ENCODE measurements around the gene ITK. TPM values are rescaled to one million over a fixed set of nuclear protein-coding genes. Genes with fewer than 3 reads are reported as not detected.
"Not testable (repeated sequence)": the region's sequence is repeated elsewhere in the genome, so short reads cannot be mapped to it uniquely, and the experiment has no call there.

ITK gene
- total RNA-seq, 2 experiments from 2014 or later: 208 to 249 TPM

DNA sequence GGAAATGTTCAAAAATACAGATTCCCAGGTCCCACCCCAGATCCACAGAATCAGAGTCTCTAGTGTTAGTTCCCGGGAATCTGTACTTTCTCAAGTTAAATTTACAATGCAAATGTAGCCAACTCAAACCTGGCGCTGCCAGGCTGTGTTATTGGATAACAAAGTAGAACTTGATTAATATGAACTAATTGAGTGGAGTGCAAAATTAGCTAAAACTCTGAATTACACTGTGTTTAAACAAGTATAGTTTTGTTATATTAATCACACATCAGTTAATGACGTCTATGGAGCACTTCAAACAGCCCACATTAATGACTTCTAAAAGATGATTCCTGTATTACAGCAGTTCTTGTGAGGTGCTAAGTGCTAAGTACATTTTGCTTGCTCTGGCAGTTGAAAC is 52.9 kb downstream of the ITK start:
- Mint-ChIP-seq H3K4me1 (peaks cover 71% of the 10 kb centered on the region), H3K27ac (peak overlapping the region; percentile 85), H3K27me3 (no peaks in the 10 kb centered on the region), H3K4me3 (no peak overlapping the region), H3K9me3 (ENCODE audit: low read depth) (no peaks in the 10 kb centered on the region), H3K36me3 (ENCODE audit: low read depth) (peaks cover 85% of the 10 kb centered on the region)
- intact Hi-C loops (cut with DNase I, micrococcal nuclease): loop anchor here in 1 of 2 experiments (1.0 kb wide), 1 partner anchor 11 kb away; no protein-coding TSS in a partner anchor
- CTCF ChIA-PET: interaction anchor here (0.6 to 2.0 kb wide), 7 partner anchors 8 to 274 kb away, joined by 3 to 7 read pairs (median 3); partner anchors contain the start of gene ITK
- POLR2A ChIA-PET: interaction anchor here (0.7 to 1.1 kb wide), 2 partner anchors 14 to 16 kb away, joined by 3 read pairs; no protein-coding TSS in a partner anchor
- DNase-seq: peak; percentile 9
- ATAC-seq: peak; percentile 52

DNA sequence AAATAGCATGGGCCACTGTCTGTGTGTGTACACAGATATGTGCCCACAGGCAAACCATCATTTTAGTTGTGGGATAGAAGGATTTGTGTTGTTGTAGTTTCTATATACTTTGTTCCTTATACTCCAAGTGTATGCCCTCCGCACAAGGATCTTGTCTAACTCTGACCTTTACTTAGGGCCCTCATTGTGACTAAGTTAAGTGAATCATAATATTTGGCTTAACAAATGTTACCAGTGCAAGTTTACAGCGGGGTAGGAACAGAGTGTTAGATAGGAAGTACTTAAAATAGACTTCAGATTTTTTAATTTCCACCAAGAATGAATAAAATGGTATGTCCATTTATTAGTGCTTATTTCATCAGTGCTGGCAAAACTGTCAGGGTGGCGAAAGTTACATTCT is 55.8 kb downstream of the ITK start:
- Mint-ChIP-seq H3K4me1 (peaks cover 61% of the 10 kb centered on the region), H3K36me3 (ENCODE audit: low read depth) (peaks cover 91% of the 10 kb centered on the region), H3K27ac (peak overlapping the region; percentile 42), H3K4me3 (no peak overlapping the region), H3K27me3 (no peaks in the 10 kb centered on the region), H3K9me3 (ENCODE audit: low read depth) (no peaks in the 10 kb centered on the region)
- ChIA-PET CTCF (interaction anchor here (1.1 kb wide), 1 partner anchor 17 kb away, joined by 3 read pairs; no protein-coding TSS in a partner anchor), POLR2A (no interaction called here)
- intact Hi-C loops (cut with DNase I, micrococcal nuclease): no loop called here
- ATAC-seq: no peak
- DNase-seq: no peak

- CTCF ChIA-PET: no interaction called here
- intact Hi-C loops (cut with DNase I, micrococcal nuclease): no loop called here
- peak overlapping the region; percentile 25 for H3K27ac Mint-ChIP-seq
- no peak overlapping the region for H3K4me3 Mint-ChIP-seq
- no peaks in the 10 kb centered on the region for H3K9me3 Mint-ChIP-seq (ENCODE audit: low read depth)
- DNase-seq (no peak), ATAC-seq (no peak)
- no peaks in the 10 kb centered on the region for H3K27me3 Mint-ChIP-seq
- POLR2A ChIA-PET: no interaction called here
- peaks cover 96% of the 10 kb centered on the region for H3K36me3 Mint-ChIP-seq (ENCODE audit: low read depth)
- H3K4me1 Mint-ChIP-seq: peaks cover 60% of the 10 kb centered on the region
Measured at GRCh38 chr5:157241483-157241882, 60.8 kb downstream of the ITK start.

DNA sequence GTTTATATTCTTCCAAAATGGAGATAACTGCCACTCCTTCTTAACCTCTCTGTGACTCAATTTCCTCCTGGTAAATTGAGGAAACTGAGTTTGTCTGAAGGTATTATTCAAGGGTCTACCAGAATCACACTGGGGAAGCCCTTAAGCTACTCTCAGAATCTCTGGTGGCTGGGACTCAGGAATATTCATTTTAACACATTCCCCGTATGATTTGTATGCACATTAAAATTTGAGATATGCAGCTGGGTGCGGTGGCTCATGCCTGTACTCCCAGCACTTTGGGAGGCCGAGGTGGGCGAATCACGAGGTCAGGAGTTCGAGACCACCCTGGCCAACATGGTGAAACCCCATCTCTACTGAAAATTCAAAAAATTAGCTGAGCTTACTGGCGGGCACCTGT is 64.1 kb downstream of the ITK start:
- H3K4me1 Mint-ChIP-seq: peaks cover 83% of the 10 kb centered on the region
- DNase-seq; H3K27me3 Mint-ChIP-seq; intact Hi-C loops (cut with DNase I, micrococcal nuclease); H3K4me3 Mint-ChIP-seq; ATAC-seq; H3K9me3 Mint-ChIP-seq (ENCODE audit: low read depth): not testable (repeated sequence)
- POLR2A ChIA-PET: interaction anchor here (0.7 kb wide), 1 partner anchor 56 kb away, joined by 3 read pairs; no protein-coding TSS in a partner anchor
- CTCF ChIA-PET: interaction anchor here (0.7 to 0.9 kb wide), 2 partner anchors 32 to 97 kb away, joined by 3 to 4 read pairs; no protein-coding TSS in a partner anchor
- H3K36me3 Mint-ChIP-seq (ENCODE audit: low read depth): peaks cover 98% of the 10 kb centered on the region
- H3K27ac Mint-ChIP-seq: peak overlapping the region; percentile 79

DNA sequence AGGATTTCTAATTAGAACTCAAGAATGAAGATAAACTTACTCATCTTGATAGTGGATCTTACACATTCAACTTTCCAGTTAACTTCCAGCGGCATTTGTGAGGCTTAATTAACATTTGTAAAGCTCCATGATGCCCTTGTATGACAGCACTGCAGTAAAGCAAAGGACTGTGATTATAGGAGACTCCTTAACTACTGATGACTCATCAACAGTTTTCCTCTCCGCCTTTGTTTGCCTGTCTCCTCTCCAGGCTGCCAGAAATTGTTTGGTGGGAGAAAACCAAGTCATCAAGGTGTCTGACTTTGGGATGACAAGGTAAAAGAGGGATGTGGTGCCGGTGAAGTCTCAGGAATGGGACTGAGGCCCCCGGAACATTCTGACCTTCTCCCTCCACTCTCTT is 64.8 kb downstream of the ITK start:
- Mint-ChIP-seq H3K27ac (peak overlapping the region; percentile 88), H3K27me3 (no peaks in the 10 kb centered on the region), H3K9me3 (ENCODE audit: low read depth) (no peaks in the 10 kb centered on the region), H3K36me3 (ENCODE audit: low read depth) (peaks cover 97% of the 10 kb centered on the region), H3K4me3 (peak overlapping the region; percentile 12), H3K4me1 (peaks cover 89% of the 10 kb centered on the region)
- intact Hi-C loops (cut with DNase I, micrococcal nuclease): no loop called here
- POLR2A ChIA-PET: no interaction called here
- ATAC-seq: no peak
- CTCF ChIA-PET: interaction anchor here (0.7 to 2.0 kb wide), 4 partner anchors 14 to 98 kb away, joined by 3 to 10 read pairs (median 4); no protein-coding TSS in a partner anchor
- no peak for DNase-seq

DNA sequence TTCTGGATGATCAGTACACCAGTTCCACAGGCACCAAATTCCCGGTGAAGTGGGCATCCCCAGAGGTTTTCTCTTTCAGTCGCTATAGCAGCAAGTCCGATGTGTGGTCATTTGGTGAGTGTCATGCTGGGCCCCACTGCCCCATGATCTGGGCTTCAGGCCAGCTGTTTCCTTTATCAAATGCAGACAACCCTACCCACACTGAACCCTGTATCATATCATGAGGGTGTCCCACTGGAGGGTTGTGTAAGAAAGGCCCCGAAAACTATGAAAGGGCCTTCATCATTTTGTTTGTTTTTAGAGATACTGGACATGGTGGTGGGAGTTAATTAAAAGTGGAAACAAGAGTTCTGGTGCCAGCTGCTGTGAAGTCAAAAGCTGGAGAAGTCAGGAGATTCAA is 65.2 kb downstream of the ITK start:
- intact Hi-C loops (cut with DNase I, micrococcal nuclease): loop anchor here in 1 of 2 experiments (2.0 kb wide), 1 partner anchor 57 kb away; no protein-coding TSS in a partner anchor
- Mint-ChIP-seq H3K27me3 (no peaks in the 10 kb centered on the region), H3K4me1 (peaks cover 89% of the 10 kb centered on the region), H3K4me3 (peak overlapping the region; percentile 12), H3K9me3 (ENCODE audit: low read depth) (no peaks in the 10 kb centered on the region), H3K27ac (peak overlapping the region; percentile 88), H3K36me3 (ENCODE audit: low read depth) (peaks cover 97% of the 10 kb centered on the region)
- POLR2A ChIA-PET: interaction anchor here (1.2 kb wide), 1 partner anchor 21 kb away, joined by 3 read pairs; no protein-coding TSS in a partner anchor
- no peak for ATAC-seq
- no peak for DNase-seq
- CTCF ChIA-PET: interaction anchor here (0.6 to 2.0 kb wide), 6 partner anchors 8 to 107 kb away, joined by 3 to 10 read pairs (median 4); no protein-coding TSS in a partner anchor

DNA sequence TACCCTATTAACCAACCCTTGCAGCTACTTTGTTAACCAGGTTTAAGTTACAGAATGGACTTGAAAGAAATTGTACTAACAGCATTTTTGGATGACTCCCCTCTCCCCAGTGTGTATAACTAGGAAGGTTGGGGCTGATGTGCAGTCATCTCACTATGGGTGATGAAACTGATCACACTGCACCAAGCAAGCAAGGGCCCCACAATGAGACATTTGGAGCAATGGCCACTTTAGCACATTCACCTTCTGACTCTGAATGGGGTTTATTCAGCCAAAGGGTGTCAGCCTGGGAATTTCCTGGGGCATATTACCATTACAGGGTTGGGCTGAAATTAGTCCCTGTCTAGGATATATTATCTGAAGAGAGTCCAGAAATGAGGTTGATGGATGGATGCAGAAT is 66.6 kb downstream of the ITK start:
- Mint-ChIP-seq H3K27me3 (no peaks in the 10 kb centered on the region), H3K9me3 (ENCODE audit: low read depth) (no peaks in the 10 kb centered on the region), H3K4me3 (peak overlapping the region; percentile 36), H3K27ac (peak overlapping the region; percentile 88), H3K4me1 (peaks cover 96% of the 10 kb centered on the region), H3K36me3 (ENCODE audit: low read depth) (peaks cover 95% of the 10 kb centered on the region)
- CTCF ChIA-PET: interaction anchor here (1.4 to 2.0 kb wide), 3 partner anchors 16 to 109 kb away, joined by 4 to 10 read pairs (median 5); no protein-coding TSS in a partner anchor
- intact Hi-C loops (cut with DNase I, micrococcal nuclease): loop anchor here (1.0 to 2.0 kb wide), 3 partner anchors 22 to 58 kb away; no protein-coding TSS in a partner anchor
- peak; percentile 68 for DNase-seq
- POLR2A ChIA-PET: interaction anchor here (0.8 to 1.2 kb wide), 2 partner anchors 19 to 21 kb away, joined by 3 to 4 read pairs; no protein-coding TSS in a partner anchor
- peak; percentile 86 for ATAC-seq

DNA sequence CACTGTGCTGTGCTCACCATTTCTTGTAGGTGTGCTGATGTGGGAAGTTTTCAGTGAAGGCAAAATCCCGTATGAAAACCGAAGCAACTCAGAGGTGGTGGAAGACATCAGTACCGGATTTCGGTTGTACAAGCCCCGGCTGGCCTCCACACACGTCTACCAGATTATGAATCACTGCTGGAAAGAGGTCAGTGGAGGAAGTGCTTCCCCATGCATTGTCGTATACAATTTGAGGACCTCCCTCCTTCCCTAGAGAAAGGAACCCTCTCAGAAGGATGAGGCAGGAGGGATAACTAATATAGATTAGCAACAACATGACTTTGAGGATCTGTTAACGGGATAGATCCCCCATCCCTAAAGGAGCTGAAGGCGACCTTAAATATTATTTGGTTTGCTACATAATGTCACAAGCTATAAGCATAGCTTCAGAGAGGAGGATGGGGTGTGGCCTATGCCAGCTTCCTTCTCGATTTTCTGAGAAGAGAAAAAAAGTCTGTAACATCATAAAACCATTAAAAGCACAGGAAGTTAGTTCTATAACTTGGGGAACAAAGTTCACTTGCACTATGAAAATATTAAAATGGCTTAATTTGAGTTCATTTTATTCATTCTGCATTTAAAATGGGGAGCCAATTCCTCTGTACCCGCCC is 68.3 kb downstream of the ITK start:
- POLR2A ChIA-PET: no interaction called here
- CTCF ChIA-PET: interaction anchor here (0.6 to 3.4 kb wide), 7 partner anchors 18 to 106 kb away, joined by 3 to 13 read pairs (median 3); partner anchors contain the start of gene MED7
- intact Hi-C loops (cut with DNase I, micrococcal nuclease): no loop called here
- Mint-ChIP-seq H3K27me3 (no peaks in the 10 kb centered on the region), H3K4me1 (peaks cover 98% of the 10 kb centered on the region), H3K36me3 (ENCODE audit: low read depth) (peaks cover 95% of the 10 kb centered on the region), H3K27ac (peak overlapping the region; percentile 88), H3K4me3 (peak overlapping the region; percentile 24), H3K9me3 (ENCODE audit: low read depth) (no peaks in the 10 kb centered on the region)
- ATAC-seq: peak; percentile 7
- DNase-seq: peak; percentile 48

GRCh38 chr5:157252711-157253465 is 72.2 kb downstream of the ITK start:
- Mint-ChIP-seq H3K9me3 (ENCODE audit: low read depth) (peaks cover 2% of the 10 kb centered on the region), H3K27me3 (no peaks in the 10 kb centered on the region), H3K27ac (peak overlapping the region; percentile 89), H3K36me3 (ENCODE audit: low read depth) (peaks cover 88% of the 10 kb centered on the region), H3K4me1 (peaks cover 99% of the 10 kb centered on the region), H3K4me3 (peak overlapping the region; percentile 25)
- intact Hi-C loops (cut with DNase I, micrococcal nuclease): loop anchor here (1.0 to 2.0 kb wide), 7 partner anchors 12 to 104 kb away; no protein-coding TSS in a partner anchor
- POLR2A ChIA-PET: interaction anchor here (1.0 to 1.6 kb wide), 9 partner anchors 12 to 110 kb away, joined by 3 to 10 read pairs (median 5); partner anchors contain the start of gene MED7
- ATAC-seq (peak; percentile 81), DNase-seq (peak; percentile 76)
- CTCF ChIA-PET: interaction anchor here (0.6 to 4.8 kb wide), 38 partner anchors 8 to 225 kb away, joined by 3 to 33 read pairs (median 6); partner anchors contain the start of genes CYFIP2, ITK, MED7 and NIPAL4

DNA sequence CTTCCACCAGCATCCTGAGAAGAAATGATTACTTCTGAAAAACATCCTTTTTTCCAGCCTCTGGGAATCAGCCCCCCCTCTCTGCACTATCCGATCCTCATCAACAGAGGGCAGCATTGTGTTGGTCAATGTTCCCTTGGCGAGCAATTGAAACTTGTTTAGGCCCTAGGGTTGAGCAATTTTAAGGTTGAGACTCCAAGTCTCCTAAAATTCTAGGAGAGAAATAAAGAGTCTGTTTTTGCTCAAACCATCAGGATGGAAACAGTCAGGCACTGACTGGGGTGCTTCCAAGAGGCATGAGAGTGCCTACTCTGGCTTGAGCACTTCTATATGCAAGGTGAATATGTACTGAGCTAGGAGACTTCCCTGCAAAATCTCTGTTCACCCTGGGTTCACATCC is 72.9 kb downstream of the ITK start:
- ATAC-seq: no peak
- no peaks in the 10 kb centered on the region for H3K27me3 Mint-ChIP-seq
- intact Hi-C loops (cut with DNase I, micrococcal nuclease): loop anchor here (1.0 to 2.0 kb wide), 7 partner anchors 12 to 105 kb away; no protein-coding TSS in a partner anchor

More for the DNA sequence above, 72.9 kb downstream of the ITK start:
- CTCF ChIA-PET: interaction anchor here (0.6 to 4.8 kb wide), 37 partner anchors 8 to 224 kb away, joined by 3 to 33 read pairs (median 6); partner anchors contain the start of genes CYFIP2, ITK and MED7
- DNase-seq: no peak
- Mint-ChIP-seq H3K27ac (peak overlapping the region; percentile 89), H3K36me3 (ENCODE audit: low read depth) (peaks cover 81% of the 10 kb centered on the region), H3K9me3 (ENCODE audit: low read depth) (peaks cover 2% of the 10 kb centered on the region), H3K4me3 (peak overlapping the region; percentile 10), H3K4me1 (peaks cover 96% of the 10 kb centered on the region)
- POLR2A ChIA-PET: interaction anchor here (1.2 to 1.6 kb wide), 7 partner anchors 12 to 111 kb away, joined by 3 to 10 read pairs (median 5); partner anchors contain the start of gene MED7

Data from activated CD4-positive, alpha-beta T cell treated with anti-CD3 and anti-CD28 coated beads for 36 hours (primary cell).